Cardiac fibroblast (primary cell): ENCODE measurements around the gene NEO1.

Source experiments
- DNase-seq, 2 donors: peaks; one replicate each; pipeline versions ENCODE4 v3.0.0 to v3.0.0-alpha.2; 2010; ENCODE audit warnings: low read depth in 2 of 2
- H3K4me3 ChIP-seq, 2 donors: replicated peaks in 1 of 2; 1 replicate in 1 of 2; 2 replicates in 1 of 2; pipeline ENCODE4 v1.5.1; 2011; ENCODE audit warnings: low read depth in 2 of 2, low read length in 2 of 2, mild to moderate bottlenecking in 2 of 2, moderate library complexity in 1 of 2
- TF ChIP-seq, protein P1 (sequence below): IDR thresholded peaks from one replicate; pipeline ENCODE4 v1.5.1; 2011; ENCODE audit warnings: low read depth, mild to moderate bottlenecking, low read length, inconsistent platforms

NEO1 gene

GRCh38 chr15:73069109-73069508 lies 16.8 kb downstream of the NEO1 start:
- H3K4me3 ChIP-seq = no peak overlapping the region
- TF ChIP-seq, protein P1, sequence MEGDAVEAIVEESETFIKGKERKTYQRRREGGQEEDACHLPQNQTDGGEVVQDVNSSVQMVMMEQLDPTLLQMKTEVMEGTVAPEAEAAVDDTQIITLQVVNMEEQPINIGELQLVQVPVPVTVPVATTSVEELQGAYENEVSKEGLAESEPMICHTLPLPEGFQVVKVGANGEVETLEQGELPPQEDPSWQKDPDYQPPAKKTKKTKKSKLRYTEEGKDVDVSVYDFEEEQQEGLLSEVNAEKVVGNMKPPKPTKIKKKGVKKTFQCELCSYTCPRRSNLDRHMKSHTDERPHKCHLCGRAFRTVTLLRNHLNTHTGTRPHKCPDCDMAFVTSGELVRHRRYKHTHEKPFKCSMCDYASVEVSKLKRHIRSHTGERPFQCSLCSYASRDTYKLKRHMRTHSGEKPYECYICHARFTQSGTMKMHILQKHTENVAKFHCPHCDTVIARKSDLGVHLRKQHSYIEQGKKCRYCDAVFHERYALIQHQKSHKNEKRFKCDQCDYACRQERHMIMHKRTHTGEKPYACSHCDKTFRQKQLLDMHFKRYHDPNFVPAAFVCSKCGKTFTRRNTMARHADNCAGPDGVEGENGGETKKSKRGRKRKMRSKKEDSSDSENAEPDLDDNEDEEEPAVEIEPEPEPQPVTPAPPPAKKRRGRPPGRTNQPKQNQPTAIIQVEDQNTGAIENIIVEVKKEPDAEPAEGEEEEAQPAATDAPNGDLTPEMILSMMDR = no peak
- no peak for DNase-seq

DNA sequence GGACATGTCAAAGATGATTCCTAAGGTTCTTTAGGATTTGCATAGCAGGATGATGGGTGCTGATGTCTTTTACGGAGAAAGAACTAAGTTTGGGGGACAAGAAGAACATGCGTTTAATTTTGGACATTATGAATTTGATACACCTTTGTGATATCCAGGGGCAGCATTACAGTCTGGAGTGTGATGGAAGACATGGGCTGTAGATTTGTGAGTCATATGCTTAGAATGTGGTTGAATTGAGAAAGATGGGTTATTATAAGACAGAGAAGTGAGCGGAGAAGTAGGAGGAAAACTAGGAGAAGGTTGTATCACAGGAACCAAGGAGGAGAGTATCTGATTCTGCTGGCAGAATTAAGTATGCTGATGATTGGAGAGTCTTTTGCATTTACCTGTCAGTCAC lies 20.6 kb downstream of the NEO1 start:
- peak in 1 of 2 donors; percentile 2 for DNase-seq

GRCh38 chr15:73074241-73074640 lies 22.0 kb downstream of the NEO1 start:
- no peak for DNase-seq
- TF ChIP-seq, protein P1 = no peak
- H3K4me3 ChIP-seq = no peak overlapping the region

More for the DNA sequence above, 20.6 kb downstream of the NEO1 start:
- TF ChIP-seq, protein P1 = no peak
- no peak overlapping the region for H3K4me3 ChIP-seq

DNA sequence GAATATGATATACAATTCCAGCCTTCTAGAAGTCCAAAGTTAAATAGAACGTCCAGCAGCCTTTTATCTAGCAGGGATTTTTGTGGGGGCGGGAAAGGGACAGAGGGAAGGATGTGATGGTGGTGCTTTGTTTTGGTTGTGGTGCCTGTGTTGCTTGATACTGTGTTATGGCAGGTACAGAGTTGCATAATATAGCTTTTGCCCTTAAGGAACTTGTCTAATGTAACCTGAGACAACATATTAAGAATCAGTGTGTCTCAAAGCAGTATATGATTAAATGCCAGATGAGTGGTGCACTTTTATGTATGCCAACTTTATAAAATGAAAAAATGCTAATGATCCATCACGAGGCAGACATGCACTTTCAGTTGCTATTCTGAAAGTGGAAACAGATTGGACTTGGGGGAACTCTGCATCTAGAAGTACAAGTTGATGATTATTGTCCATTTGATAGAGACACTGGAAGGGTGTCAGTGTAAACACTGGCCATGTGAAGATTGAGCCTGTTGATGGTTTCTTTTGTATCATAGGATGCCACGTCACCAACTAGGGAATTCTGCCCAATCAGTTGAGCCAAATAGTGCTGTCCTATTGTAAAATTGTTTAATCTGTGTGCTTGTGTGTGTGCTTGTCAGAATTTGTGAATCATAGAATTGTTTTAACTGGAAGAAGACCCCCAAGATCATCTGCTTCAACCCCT lies 23.0 kb downstream of the NEO1 start:
- TF ChIP-seq, protein P1 = no peak
- no peak for DNase-seq
- no peak overlapping the region for H3K4me3 ChIP-seq

- TF ChIP-seq, protein P1 = no peak
- no peak overlapping the region for H3K4me3 ChIP-seq
- DNase-seq = no peak
Observed at GRCh38 chr15:73078291-73078690, 26.0 kb downstream of the NEO1 start.

- H3K4me3 ChIP-seq = no peak overlapping the region
- peak; percentile 81 to 90 for DNase-seq
- TF ChIP-seq, protein P1 = no peak
Observed at GRCh38 chr15:73078722-73079121, 26.5 kb downstream of the NEO1 start.

- no peak overlapping the region for H3K4me3 ChIP-seq
- peak; percentile 1 to 10 for DNase-seq
- TF ChIP-seq, protein P1 = no peak
Observed at GRCh38 chr15:73079565-73079964, 27.3 kb downstream of the NEO1 start.
